Right atrium auricular region (tissue), 2 donors: ENCODE measurements around the gene TMF1. TPM values are rescaled to one million over a fixed set of nuclear protein-coding genes. Genes with fewer than 3 reads are reported as not detected.

Experiments used
- DNase-seq: peaks from one replicate; pipeline ENCODE4 v3.0.0-alpha.2; 2019; ENCODE audit warnings: low spot score
- H3K27ac ChIP-seq, 2 donors: fragments of 200-600 bp; sonication (generic); 1 replicate in 1 of 2; 2 replicates in 1 of 2; pipeline ENCODE4 v1.5.1; 2016 to 2019
- H3K27me3 ChIP-seq, 2 donors: fragments of 200-600 bp; sonication (generic); one replicate each; pipeline versions ENCODE4 v1.5.1 to v1.6.0; 2017 to 2019
- H3K36me3 ChIP-seq: fragments of 200-600 bp; sonication (generic); one replicate; pipeline ENCODE4 v1.5.1; 2016
- H3K4me1 ChIP-seq, 2 donors: fragments of 200-600 bp; sonication (generic); one replicate each; pipeline versions ENCODE4 v1.5.1 to v1.6.0; 2017 to 2019
- H3K4me3 ChIP-seq, 2 donors: fragments of 200-600 bp; sonication (generic); 1 replicate in 1 of 2; 2 replicates in 1 of 2; pipeline ENCODE4 v1.5.1; 2017 to 2019; ENCODE audit warnings: mild to moderate bottlenecking in 1 of 2, moderate library complexity in 1 of 2
- H3K9me3 ChIP-seq, 2 donors: fragments of 200-600 bp; sonication (generic); one replicate each; pipeline ENCODE4 v1.5.1; 2019
- CTCF ChIP-seq, 2 donors: fragments of 200-600 bp; sonication (generic); IDR thresholded peaks; one replicate each; pipeline ENCODE4 v1.5.1; 2019; ENCODE audit warnings: antibody characterized with exemption in 2 of 2
- total RNA-seq, 2 donors: library from RNA; depleted of rRNA; stranded (reverse); fragments of >200 nt; gene quantifications; one replicate each; pipeline ENCODE4 v1.1.0, GENCODE V29; 2016

The TMF1 gene
- total RNA-seq, 2 donors from 2014 or later, result 15.6 to 21.3 TPM

- Histone ChIP-seq H3K36me3 (peaks cover 4% of the 10 kb centered on the region), H3K4me1 (peaks cover 0 to 36% of the 10 kb centered on the region in 2 donors), H3K27ac (peak overlapping the region; percentile 97 to 100), H3K4me3 (peak overlapping the region; percentile 77 to 84), H3K9me3 (no peaks in the 10 kb centered on the region), H3K27me3 (no peaks in the 10 kb centered on the region)
- no peak for DNase-seq
- no peak for TF ChIP-seq CTCF (IDR thresholded peaks at IDR 0.05)
These were observed 38.0 kb downstream of the TMF1 start for GRCh38 chr3:69014022-69014580.

- Histone ChIP-seq H3K27me3 (no peaks in the 10 kb centered on the region), H3K4me3 (peak within 1 kb of the TSS; percentile 77 to 84), H3K9me3 (no peaks in the 10 kb centered on the region), H3K4me1 (peaks cover 0 to 43% of the 10 kb centered on the region in 2 donors), H3K36me3 (peaks cover 4% of the 10 kb centered on the region), H3K27ac (peak within 1 kb of the TSS; percentile 97 to 100)
- peak; percentile 89 for DNase-seq
- TF ChIP-seq CTCF (IDR thresholded peaks at IDR 0.05), result peak; percentile 38 to 72
These were observed 38.7 kb downstream of the TMF1 start, which contains the start of gene EOGT for GRCh38 chr3:69013253-69014021. EOGT (minus strand) TSS chr3:69013684; CDS start chr3:69009846, 3,838 bp downstream.

GRCh38 chr3:69012800-69013252 is 39.3 kb downstream of the TMF1 start:
- TF ChIP-seq CTCF (IDR thresholded peaks at IDR 0.05), result no peak
- Histone ChIP-seq H3K27ac (peak overlapping the region; percentile 97 to 100), H3K4me3 (peak overlapping the region; percentile 77 to 84), H3K27me3 (no peaks in the 10 kb centered on the region), H3K36me3 (peaks cover 9% of the 10 kb centered on the region), H3K9me3 (no peaks in the 10 kb centered on the region), H3K4me1 (peaks cover 0 to 45% of the 10 kb centered on the region in 2 donors)
- DNase-seq, result no peak

GRCh38 chr3:69012100-69012799 is 39.9 kb downstream of the TMF1 start:
- H3K4me1 ChIP-seq, result peaks cover 0 to 45% of the 10 kb centered on the region in 2 donors
- no peaks in the 10 kb centered on the region for H3K9me3 ChIP-seq
- H3K27ac ChIP-seq, result peak overlapping the region; percentile 97 to 100
- H3K36me3 ChIP-seq, result peaks cover 14% of the 10 kb centered on the region
- peak overlapping the region; percentile 77 to 84 for H3K4me3 ChIP-seq
- H3K27me3 ChIP-seq, result no peaks in the 10 kb centered on the region
- DNase-seq, result no peak
- no peak for TF ChIP-seq CTCF (IDR thresholded peaks at IDR 0.05)

GRCh38 chr3:69011096-69011730 is 40.9 kb downstream of the TMF1 start:
- peaks cover 21% of the 10 kb centered on the region for H3K36me3 ChIP-seq
- DNase-seq, result no peak
- TF ChIP-seq CTCF (IDR thresholded peaks at IDR 0.05), result no peak
- H3K9me3 ChIP-seq, result no peaks in the 10 kb centered on the region
- peaks cover 0 to 51% of the 10 kb centered on the region in 2 donors for H3K4me1 ChIP-seq
- no peaks in the 10 kb centered on the region for H3K27me3 ChIP-seq
- peak overlapping the region; percentile 97 to 100 for H3K27ac ChIP-seq
- no peak overlapping the region for H3K4me3 ChIP-seq
